GM19035 (cell line): Measurements from ENCODE around the gene ADIPOR2.

Experiments used
- ATAC-seq: cut with Tn5 transposase; IDR thresholded peaks from one replicate; pipeline ENCODE4 v1.9.1; 2021; ENCODE audit not compliant: unreplicated experiment

ADIPOR2 gene

DNA sequence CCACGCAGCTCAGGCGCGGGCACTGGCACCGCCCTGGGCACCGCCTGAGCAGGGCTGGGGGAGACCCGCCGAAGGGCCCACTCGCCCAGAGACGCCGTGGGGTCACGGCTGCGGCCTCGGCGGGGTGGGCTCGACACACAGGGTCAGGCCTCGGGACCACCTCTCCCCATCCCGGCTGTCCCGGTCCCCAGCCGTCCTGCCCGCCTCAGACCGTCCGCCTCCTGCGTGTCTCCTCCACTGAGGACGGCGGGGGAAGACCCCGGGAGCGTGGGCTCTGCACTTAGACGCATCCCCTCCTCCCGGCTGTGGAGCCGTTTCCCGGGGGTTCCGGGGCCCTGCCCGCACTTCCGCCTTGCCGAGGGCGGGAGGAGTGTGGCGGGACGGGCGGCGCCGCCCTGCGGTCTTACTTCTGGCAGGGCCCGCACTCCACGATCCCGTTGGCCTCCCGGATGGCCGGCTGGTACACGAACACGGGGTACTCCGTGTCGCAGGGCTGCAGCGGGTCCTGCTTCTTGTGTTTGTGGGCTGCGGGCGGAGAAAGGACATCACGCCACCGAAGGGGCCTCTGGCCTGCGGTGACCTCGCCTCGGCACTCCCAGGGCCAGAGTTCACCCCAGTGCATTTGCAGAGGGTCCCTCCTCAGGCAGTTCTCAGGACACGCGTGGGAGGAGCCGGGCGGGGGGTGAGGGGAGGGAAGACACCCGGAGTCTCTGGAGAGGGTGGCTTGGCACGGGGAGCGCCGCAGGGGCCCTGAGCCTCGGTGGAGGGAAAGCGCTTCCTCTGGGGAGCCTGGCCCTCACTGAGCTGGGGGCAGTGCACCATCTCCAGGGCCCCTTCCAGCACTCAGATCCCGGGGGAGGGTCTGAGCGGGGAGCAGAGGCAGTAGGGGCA lies 106.4 kb downstream of the ADIPOR2 start:
- peak; percentile 17 for ATAC-seq

- ATAC-seq: no peak
Observed at GRCh38 chr12:1797991-1798640, 107.2 kb downstream of the ADIPOR2 start.

- no peak for ATAC-seq
Observed at GRCh38 chr12:1798641-1799020, 107.8 kb downstream of the ADIPOR2 start.

DNA sequence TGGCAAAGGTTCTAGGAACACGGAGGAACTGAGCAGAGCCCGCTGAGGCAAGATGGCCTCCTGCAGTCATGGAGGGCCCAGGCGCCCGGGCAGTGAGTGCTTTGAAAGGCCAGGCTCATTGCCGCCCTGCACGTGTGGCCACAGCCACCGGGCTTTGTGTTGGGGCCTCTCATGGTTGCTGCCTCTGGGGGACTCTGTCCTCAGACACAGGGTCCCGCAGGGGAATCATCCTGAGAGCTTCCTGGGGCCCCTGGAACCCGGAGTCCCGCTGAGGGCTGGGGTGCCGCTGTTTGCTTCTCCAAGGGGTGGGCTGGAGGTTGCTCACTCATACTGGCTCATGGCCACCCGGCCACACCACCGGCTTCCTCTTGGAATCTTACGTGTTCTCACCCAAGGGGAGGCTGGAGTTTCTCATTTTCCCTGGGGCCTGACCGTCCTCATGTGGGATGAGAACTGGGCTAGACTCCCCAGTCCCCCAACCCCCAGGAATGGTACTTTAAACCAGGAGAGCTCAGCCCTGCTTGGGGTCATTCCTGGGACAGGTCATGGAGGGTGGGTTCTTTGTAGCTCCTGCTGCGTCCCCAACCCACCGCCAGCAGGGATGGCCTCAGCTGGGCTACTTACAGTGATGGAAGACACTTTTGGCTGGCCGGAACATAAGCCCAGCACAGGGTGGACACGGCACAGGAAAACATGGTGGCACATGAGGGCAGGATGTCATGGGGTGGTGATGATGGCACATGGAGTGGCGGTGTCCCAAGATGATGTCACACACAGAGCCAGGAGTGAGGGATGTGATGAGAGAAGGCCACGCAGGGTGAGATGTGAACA lies 108.4 kb downstream of the ADIPOR2 start:
- ATAC-seq: no peak

DNA sequence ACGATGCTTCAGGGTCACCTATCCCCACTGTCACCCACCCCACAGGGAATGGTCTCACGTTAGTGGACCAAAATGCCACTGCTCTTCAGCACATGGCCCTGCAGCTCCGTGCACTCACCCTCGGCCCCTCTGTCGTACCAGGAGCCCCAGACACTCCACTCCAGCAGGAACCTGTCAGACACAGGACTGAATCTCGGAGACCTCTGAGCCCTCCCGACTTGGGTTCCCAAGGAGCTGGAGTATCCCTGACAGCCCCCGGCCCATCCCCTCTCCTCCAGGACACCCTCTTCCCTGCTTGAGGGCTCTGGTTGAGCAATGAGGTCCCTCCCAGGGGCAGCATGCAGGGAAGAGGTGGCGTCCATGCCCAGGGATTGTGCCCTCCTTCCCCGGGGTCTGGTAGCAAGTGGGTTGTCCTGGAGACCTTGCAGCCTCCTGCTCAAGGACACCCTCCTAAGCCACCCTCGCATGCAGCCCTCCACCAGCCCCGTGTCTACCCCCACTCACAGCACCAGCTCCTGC lies 109.1 kb downstream of the ADIPOR2 start:
- ATAC-seq: no peak

DNA sequence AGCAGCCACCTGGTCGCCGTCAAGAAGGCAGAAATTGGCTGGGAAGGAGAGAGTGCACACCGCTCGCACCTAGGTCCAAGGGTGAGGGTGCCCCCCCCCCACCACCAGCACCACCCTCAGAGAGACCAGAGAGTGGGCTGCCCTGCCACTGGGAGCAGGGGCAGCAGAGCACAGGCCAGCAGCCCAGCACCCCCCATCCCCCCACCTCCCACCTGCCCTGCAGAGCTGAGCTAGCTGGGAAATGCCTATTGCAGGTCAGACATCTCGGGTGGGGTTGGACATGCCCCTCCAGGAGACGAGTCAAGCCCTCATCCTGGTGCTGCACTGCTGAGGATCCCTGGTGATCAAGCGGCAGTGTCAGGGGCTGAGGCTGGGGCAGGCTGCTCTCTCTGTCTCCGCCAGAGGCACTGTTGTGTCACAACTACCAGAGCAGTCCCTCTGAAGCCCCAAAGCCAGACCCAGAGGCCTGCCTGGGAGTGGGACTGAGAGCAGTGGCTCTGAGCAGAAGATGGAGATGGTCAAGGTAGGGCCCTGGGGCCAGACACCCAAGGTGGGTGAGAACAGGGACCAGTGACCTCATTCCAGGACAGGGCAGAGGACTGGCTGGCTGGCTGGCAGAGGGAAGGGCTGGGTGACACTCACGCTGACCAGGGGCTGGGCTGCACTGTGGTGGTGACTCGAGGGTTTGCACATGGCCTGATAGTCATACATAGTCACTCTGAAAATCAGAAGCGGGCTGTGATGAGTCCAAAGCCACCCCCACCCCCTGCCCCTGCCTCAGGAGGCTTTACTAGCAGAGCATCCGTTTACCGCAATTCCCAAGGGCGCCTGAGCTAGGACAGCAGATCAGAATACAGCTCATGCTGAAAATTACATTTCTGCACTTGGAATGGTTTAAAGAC lies 109.8 kb downstream of the ADIPOR2 start:
- peak; percentile 27 for ATAC-seq

- no peak for ATAC-seq
Observed at GRCh38 chr12:1801303-1801975, 110.6 kb downstream of the ADIPOR2 start.

DNA sequence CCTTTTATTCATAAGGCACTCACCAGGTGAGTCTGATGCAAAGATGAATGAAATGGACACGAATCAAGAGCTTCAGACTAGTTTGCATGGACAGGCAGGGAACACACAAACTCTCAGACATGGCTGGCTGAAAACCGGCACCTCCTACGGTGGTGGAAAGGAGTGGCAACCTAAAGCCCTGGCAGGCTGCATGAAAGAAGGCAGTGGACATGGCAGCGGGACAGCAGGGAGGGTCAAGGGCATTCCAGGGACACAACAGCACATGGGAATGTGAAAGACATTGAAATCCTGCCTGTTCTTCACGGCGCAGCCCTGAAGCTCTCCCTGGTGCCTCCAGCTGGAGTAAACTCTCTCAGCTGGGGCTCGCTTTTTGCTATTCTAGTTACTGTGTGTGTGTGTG lies 112.9 kb downstream of the ADIPOR2 start:
- no peak for ATAC-seq

DNA sequence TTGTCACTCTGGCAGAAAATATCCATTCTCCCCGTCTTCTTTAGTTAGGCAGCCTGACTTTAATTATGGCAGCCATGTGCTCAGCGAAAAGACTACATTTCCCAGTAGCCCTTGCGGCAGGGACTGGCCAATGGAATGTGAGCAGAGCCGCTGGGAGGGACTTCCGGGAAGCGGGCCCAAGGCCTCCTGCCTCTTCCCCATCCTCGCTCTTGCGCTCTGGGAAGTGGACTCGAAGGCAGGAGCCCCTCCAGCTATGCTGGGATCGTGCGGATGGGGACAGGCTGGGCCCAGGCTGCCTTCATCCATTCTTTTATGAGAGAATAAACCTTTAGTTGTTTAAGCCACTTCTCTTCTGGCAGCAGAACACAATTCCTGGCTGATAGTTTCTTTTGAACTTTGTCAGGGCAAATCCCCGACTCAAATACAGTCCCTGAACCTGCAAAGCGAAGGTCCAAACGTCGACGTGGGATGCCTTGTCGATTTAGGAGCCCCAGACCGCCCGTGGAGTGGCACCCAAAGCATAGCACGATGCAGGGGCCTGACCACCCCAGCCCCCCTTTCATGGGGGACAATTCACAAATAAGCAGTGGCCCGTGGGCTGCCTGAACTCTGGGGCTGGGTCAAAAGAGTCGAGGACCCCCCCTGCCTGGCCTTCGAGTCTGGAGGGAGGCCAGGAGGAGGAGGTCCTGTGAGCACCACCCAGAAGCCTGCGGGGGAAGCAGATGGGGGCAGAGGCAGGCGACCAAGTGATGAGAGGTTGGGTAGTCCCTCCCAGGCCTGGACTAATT lies 113.9 kb downstream of the ADIPOR2 start:
- ATAC-seq: peak; percentile 70

DNA sequence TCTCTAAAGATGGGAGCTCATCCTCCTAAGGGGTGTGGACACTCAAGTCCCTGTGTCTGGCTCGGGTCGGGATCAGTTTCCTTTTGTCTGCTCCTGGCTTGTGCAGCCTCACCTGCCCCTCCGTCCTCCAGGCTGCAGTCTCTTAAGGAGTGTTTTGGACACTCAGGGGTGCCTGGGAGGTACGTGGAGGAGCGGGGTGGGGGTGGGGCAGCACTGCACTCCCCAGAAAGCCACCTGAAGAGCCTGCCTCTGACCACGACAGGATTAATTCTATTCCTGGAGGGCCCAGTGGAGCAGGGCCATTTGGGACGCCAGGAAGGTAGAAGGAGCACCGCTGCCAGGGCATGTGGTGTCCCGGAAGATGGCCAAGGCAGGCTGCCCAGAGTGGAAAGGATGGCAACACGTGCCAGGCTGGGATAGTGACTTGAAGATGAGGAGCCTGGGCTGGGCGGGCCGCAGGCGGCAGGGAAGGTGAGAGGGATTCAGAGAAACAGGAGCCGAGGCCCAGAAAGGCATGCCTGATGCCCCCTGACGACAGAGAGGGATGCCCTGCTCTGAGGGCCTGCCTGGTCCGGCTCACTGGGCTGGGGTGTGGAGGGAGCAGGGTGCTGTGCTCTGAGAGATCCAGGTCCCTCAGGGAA lies 114.7 kb downstream of the ADIPOR2 start:
- ATAC-seq: no peak

- ATAC-seq: no peak
Observed at GRCh38 chr12:1806301-1807086, 115.6 kb downstream of the ADIPOR2 start.

DNA sequence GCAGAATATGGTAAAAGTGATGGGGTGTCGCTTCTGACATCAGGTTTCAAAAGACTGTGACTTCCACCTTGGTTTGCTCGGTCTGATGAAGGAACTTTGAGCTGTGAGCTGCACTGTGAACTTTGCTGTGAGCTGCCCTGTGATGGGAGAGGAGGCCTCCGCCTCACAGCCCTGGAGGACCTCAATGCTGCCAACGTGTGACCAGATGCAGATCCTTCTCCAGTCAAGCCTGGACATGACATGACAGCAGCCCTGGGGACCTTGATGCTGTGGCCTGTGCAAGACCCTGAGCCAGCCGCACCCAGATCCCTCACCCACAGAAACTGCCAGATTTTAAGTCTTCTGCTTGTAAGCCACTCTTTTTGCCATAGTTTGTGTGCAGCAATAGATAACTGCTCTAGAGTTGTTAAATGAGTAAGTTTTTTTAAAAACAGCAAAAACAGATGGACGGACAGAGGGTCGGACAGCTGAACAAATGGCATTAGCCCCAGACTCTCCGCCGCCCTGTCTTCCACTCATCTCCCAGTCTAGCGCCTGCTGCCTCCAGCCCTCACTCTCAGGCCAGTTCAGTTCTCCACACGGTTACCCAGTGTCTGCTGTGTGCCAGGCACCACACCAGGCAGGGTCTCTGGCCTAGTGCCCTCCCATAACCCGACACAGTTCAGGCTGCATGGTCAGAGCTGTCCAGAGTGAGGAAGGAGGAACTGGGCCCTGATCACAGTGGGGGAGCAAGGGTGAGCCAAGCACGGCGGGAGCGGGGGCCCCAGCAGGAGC lies 116.4 kb downstream of the ADIPOR2 start:
- no peak for ATAC-seq

GRCh38 chr12:1808036-1808797 lies 117.3 kb downstream of the ADIPOR2 start:
- ATAC-seq: no peak

DNA sequence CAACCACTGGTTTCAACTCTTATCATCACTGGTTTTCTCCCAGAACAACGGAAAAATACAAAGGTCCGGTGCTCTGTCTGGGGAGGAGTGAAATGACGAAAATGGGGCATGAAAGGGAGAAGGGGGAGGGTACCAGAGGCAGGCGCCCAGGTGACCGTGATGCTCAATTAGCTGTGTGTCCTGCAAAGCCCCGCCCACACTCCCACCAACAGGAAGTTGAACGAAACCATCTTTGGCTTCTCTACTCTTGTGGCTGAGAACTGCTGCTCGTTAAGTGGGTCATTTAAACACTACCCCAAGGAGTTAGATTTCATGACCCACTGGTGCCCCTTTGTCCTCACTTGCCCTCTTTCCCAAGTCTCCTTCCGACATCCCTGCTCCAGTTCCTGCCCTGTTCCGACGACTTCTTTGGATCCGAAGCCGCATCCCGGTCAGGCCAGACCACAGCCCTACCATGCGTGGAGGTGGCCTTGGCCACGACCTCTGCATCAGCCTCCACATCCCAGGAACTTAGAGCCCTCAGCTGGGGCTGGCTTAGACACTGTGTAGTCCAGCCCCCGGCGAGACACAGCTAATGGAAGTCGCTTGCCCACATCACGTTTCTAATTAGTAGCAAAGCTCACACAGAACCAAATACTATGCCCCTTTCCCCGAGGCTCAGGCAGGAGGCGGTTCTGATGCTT lies 118.1 kb downstream of the ADIPOR2 start:
- ATAC-seq: no peak

GRCh38 chr12:1809591-1810190 lies 118.8 kb downstream of the ADIPOR2 start:
- ATAC-seq: no peak
